WTC11 (cell line): ENCODE data around the gene RPS29. TPM values are rescaled to one million over a fixed set of nuclear protein-coding genes. Genes with fewer than 3 reads are reported as not detected.

Experiments used
- ATAC-seq: fragments of 200-7000 bp; cut with Tn5 transposase; 2 replicates; pipeline ENCODE4 v1.10.0; 2021; ENCODE audit warnings: mild to moderate bottlenecking, moderate library complexity
- CTCF ChIA-PET: fragments of 300-600 bp; sonication (Branson Sonifier 250); formaldehyde crosslinking; loops from one replicate; lab custom pipeline; 2021; ENCODE audit warnings: antibody characterized with exemption; lab: Charles Lee
- POLR2A ChIA-PET: fragments of 350-600 bp; sonication (Branson Sonifier 250); formaldehyde crosslinking; loops from one replicate; lab custom pipeline; 2021; ENCODE audit warnings: antibody characterized with exemption; lab: Charles Lee
- DNase-seq: peaks from one replicate; pipeline ENCODE4 v3.0.0; 2021; ENCODE audit warnings: low spot score
- H3K27ac Mint-ChIP-seq: 2 replicates; pipeline ENCODE4 v1.8.0; 2021; ENCODE audit warnings: mixed read lengths
- H3K27me3 Mint-ChIP-seq: 2 replicates; pipeline ENCODE4 v1.8.0; 2021; ENCODE audit warnings: low read depth, mild to moderate bottlenecking, moderate library complexity, mixed read lengths
- H3K36me3 Mint-ChIP-seq: 2 replicates; pipeline ENCODE4 v1.8.0; 2021; ENCODE audit warnings: mixed read lengths
- H3K4me1 Mint-ChIP-seq: 2 replicates; pipeline ENCODE4 v1.8.0; 2022; ENCODE audit warnings: mixed read lengths
- H3K4me3 Mint-ChIP-seq: 2 replicates; pipeline ENCODE4 v1.8.0; 2021; ENCODE audit warnings: mild to moderate bottlenecking, moderate library complexity, mixed read lengths
- H3K9me3 Mint-ChIP-seq: 2 replicates; pipeline ENCODE4 v1.8.0; 2021; ENCODE audit warnings: mixed read lengths
- ATF1 ChIP-seq: sonication (generic); formaldehyde crosslinking; IDR thresholded peaks from 2 replicates; pipeline ENCODE4 v1.8.1; 2023; ENCODE audit warnings: mild to moderate bottlenecking, moderate library complexity, missing genetic modification reagents
- E2F5 ChIP-seq: sonication (generic); formaldehyde crosslinking; IDR thresholded peaks from 2 replicates; pipeline ENCODE4 v1.8.1; 2022; ENCODE audit warnings: mild to moderate bottlenecking, moderate library complexity, missing genetic modification reagents
- ELF4 ChIP-seq: sonication (generic); formaldehyde crosslinking; IDR thresholded peaks from 2 replicates; pipeline ENCODE4 v1.8.1; 2022; ENCODE audit warnings: low read depth, mild to moderate bottlenecking, moderate library complexity, missing genetic modification reagents
- EMX1 ChIP-seq: fragments of 250-450 bp; sonication (Bioruptor Pico); IDR thresholded peaks from 2 replicates; pipeline ENCODE4 v1.8.0; 2021; ENCODE audit warnings: mild to moderate bottlenecking
- FOXK1 ChIP-seq: sonication (generic); formaldehyde crosslinking; IDR thresholded peaks from 2 replicates; pipeline ENCODE4 v1.8.0; 2022; ENCODE audit warnings: mild to moderate bottlenecking, moderate library complexity, missing genetic modification reagents
- FOXP4 ChIP-seq: sonication (generic); formaldehyde crosslinking; IDR thresholded peaks from 2 replicates; pipeline ENCODE4 v1.8.0; 2022; ENCODE audit warnings: mild to moderate bottlenecking, missing genetic modification reagents
- GRHL2 ChIP-seq: fragments of 250-450 bp; sonication (Bioruptor Pico); IDR thresholded peaks from 2 replicates; pipeline ENCODE4 v1.8.0; 2022; ENCODE audit warnings: mild to moderate bottlenecking, moderate library complexity; ENCODE audit not compliant: insufficient replicate concordance, severe bottlenecking
- IRF2 ChIP-seq: sonication (generic); formaldehyde crosslinking; IDR thresholded peaks from 2 replicates; pipeline ENCODE4 v1.8.0; 2022; ENCODE audit warnings: low read depth, missing genetic modification reagents, borderline replicate concordance
- JAZF1 ChIP-seq: fragments of 250-450 bp; sonication (Bioruptor Pico); IDR thresholded peaks from 2 replicates; pipeline ENCODE4 v1.9.0; 2021; ENCODE audit warnings: moderate library complexity, mild to moderate bottlenecking, inconsistent platforms
- MXD4 ChIP-seq: fragments of 250-450 bp; sonication (Bioruptor Pico); IDR thresholded peaks from 2 replicates; pipeline ENCODE4 v1.8.0; 2021; ENCODE audit warnings: mild to moderate bottlenecking, moderate library complexity, borderline replicate concordance
- MYBL2 ChIP-seq: sonication (generic); formaldehyde crosslinking; IDR thresholded peaks from 2 replicates; pipeline ENCODE4 v1.8.1; 2023; ENCODE audit warnings: mild to moderate bottlenecking, moderate library complexity, missing genetic modification reagents
- NFE2L1 ChIP-seq: sonication (generic); formaldehyde crosslinking; IDR thresholded peaks from 2 replicates; pipeline ENCODE4 v1.8.1; 2023; ENCODE audit warnings: missing genetic modification reagents
- NR2C2 ChIP-seq: sonication (generic); formaldehyde crosslinking; IDR thresholded peaks from 2 replicates; pipeline ENCODE4 v1.8.0; 2022; ENCODE audit warnings: mild to moderate bottlenecking, missing genetic modification reagents
- PRDM15 ChIP-seq: sonication (generic); formaldehyde crosslinking; IDR thresholded peaks from 2 replicates; pipeline ENCODE4 v1.8.0; 2022; ENCODE audit warnings: missing genetic modification reagents
- RORB ChIP-seq: fragments of 250-450 bp; sonication (Bioruptor Pico); IDR thresholded peaks from 2 replicates; pipeline ENCODE4 v1.9.0; 2021; ENCODE audit warnings: mild to moderate bottlenecking
- SMAD3 ChIP-seq: sonication (generic); formaldehyde crosslinking; IDR thresholded peaks from 2 replicates; pipeline ENCODE4 v1.8.0; 2022; ENCODE audit warnings: missing genetic modification reagents, mild to moderate bottlenecking, borderline replicate concordance
- SMAD4 ChIP-seq: sonication (generic); formaldehyde crosslinking; IDR thresholded peaks from 2 replicates; pipeline ENCODE4 v1.8.0; 2022; ENCODE audit warnings: mild to moderate bottlenecking, missing genetic modification reagents
- SP1 ChIP-seq: sonication (generic); formaldehyde crosslinking; conservative IDR thresholded peaks from 2 replicates; pipeline ENCODE4 v1.8.1; 2022; ENCODE audit warnings: missing genetic modification reagents
- TCF7 ChIP-seq: sonication (generic); formaldehyde crosslinking; IDR thresholded peaks from 2 replicates; pipeline ENCODE4 v1.8.0; 2022; ENCODE audit warnings: mild to moderate bottlenecking, low read depth, missing genetic modification reagents, moderate library complexity
- ZNF121 ChIP-seq: sonication (generic); formaldehyde crosslinking; IDR thresholded peaks from 2 replicates; pipeline ENCODE4 v1.8.0; 2023; ENCODE audit warnings: missing genetic modification reagents
- ZNF219 ChIP-seq: sonication (generic); formaldehyde crosslinking; IDR thresholded peaks from 2 replicates; pipeline ENCODE4 v1.8.0; 2023; ENCODE audit warnings: missing genetic modification reagents, mild to moderate bottlenecking, borderline replicate concordance
- ZNF263 ChIP-seq: sonication (generic); formaldehyde crosslinking; IDR thresholded peaks from 2 replicates; pipeline ENCODE4 v1.8.1; 2022; ENCODE audit warnings: low read depth, mild to moderate bottlenecking, moderate library complexity, missing genetic modification reagents
- ZNF416 ChIP-seq: fragments of 250-450 bp; sonication (Bioruptor Pico); IDR thresholded peaks from 2 replicates; pipeline ENCODE4 v1.9.0; 2021; ENCODE audit warnings: mild to moderate bottlenecking, inconsistent platforms
- ZNF425 ChIP-seq: fragments of 250-450 bp; sonication (Bioruptor Pico); conservative IDR thresholded peaks from 2 replicates; pipeline ENCODE4 v1.9.0; 2021; ENCODE audit warnings: mild to moderate bottlenecking
- ZSCAN18 ChIP-seq: fragments of 250-450 bp; sonication (Bioruptor Pico); IDR thresholded peaks from 2 replicates; pipeline ENCODE4 v2.1.2; 2022; ENCODE audit warnings: mild to moderate bottlenecking, moderate library complexity
- total RNA-seq: library from RNA; stranded (reverse); gene quantifications from 3 replicates; pipeline ENCODE4 v1.2.3, GENCODE V29; 2021

RPS29 gene
- total RNA-seq, 1 experiment from 2014 or later, result 2,168 TPM

- H3K4me3 Mint-ChIP-seq, result peak within 1 kb of the TSS; percentile 99
- DNase-seq (peak; percentile 57), ATAC-seq (peak; percentile 11)
- H3K27ac Mint-ChIP-seq, result peak within 1 kb of the TSS; percentile 99
- no peaks in the 10 kb centered on the region for H3K27me3 Mint-ChIP-seq
- POLR2A ChIA-PET, result interaction anchor here (1.0 to 3.5 kb wide), 9 partner anchors 11 to 133 kb away, joined by 3 to 39 read pairs (median 5); partner anchors contain the start of genes KLHDC1, KLHDC2, LRR1 and MGAT2
- no peaks in the 10 kb centered on the region for H3K9me3 Mint-ChIP-seq
- CTCF ChIA-PET, result interaction anchor here (0.8 to 2.9 kb wide), 15 partner anchors 11 to 258 kb away, joined by 3 to 31 read pairs (median 6); partner anchors contain the start of genes ARF6, KLHDC1, KLHDC2 and LRR1
- H3K4me1 Mint-ChIP-seq, result peaks cover 25% of the 10 kb centered on the region
- peaks cover 33% of the 10 kb centered on the region for H3K36me3 Mint-ChIP-seq
- TF ChIP-seq TCF7 (CRISPR knock-in tag), result peak; percentile 41; the same call in 1 of the 2 replicates
- TF ChIP-seq RORB (CRISPR knock-in tag), result no peak
- peak; percentile 78; the same call in 1 of the 2 replicates for TF ChIP-seq ATF1 (CRISPR knock-in tag)
- TF ChIP-seq E2F5 (CRISPR knock-in tag), result 0 out of 2 replicates have a peak, but pooled peaks have one; percentile 25
- TF ChIP-seq GRHL2 (CRISPR knock-in tag), result no peak
- TF ChIP-seq SMAD4 (CRISPR knock-in tag), result no peak
- no peak; the same call in 1 of the 2 replicates for TF ChIP-seq ZNF416
- no peak; the same call in 1 of the 2 replicates for TF ChIP-seq SP1 (CRISPR knock-in tag)
- TF ChIP-seq EMX1 (CRISPR knock-in tag), result peak; percentile 65; the same call in 1 of the 2 replicates
- no peak for TF ChIP-seq IRF2 (CRISPR knock-in tag)
- no peak; the same call in 1 of the 2 replicates for TF ChIP-seq FOXK1
- TF ChIP-seq NFE2L1 (CRISPR knock-in tag), result 0 out of 2 replicates have a peak, but pooled peaks have one; percentile 25
- no peak for TF ChIP-seq ZNF121 (CRISPR knock-in tag)
- TF ChIP-seq ZNF219 (CRISPR knock-in tag), result no peak
- no peak for TF ChIP-seq JAZF1 (CRISPR knock-in tag)
- TF ChIP-seq MYBL2, result no peak
- TF ChIP-seq PRDM15 (CRISPR knock-in tag), result peak; percentile 10; the same call in 1 of the 2 replicates
- TF ChIP-seq ZNF425 (CRISPR knock-in tag), result no peak
- no peak for TF ChIP-seq ZNF263 (CRISPR knock-in tag)
- TF ChIP-seq NR2C2, result no peak
- no peak for TF ChIP-seq ZSCAN18 (CRISPR knock-in tag)
- no peak; the same call in 1 of the 2 replicates for TF ChIP-seq SMAD3
- no peak for TF ChIP-seq ELF4
- TF ChIP-seq FOXP4 (CRISPR knock-in tag), result no peak
- no peak for TF ChIP-seq MXD4
Observed at GRCh38 chr14:49634547-49635334, 48.6 kb upstream of the RPS29 start, which contains the start of gene DNAAF2. Gene DNAAF2, minus strand, starts transcription at chr14:49635244. Its CDS starts 95 bp downstream, at chr14:49635149.
